Superior temporal gyrus (tissue), 1 donor: Measurements from ENCODE around the gene GNAQ.

Source experiments
- DNase-seq: peaks from one replicate; pipeline ENCODE4 v3.0.0-alpha.2; 2016; ENCODE audit errors: extremely low spot score

GNAQ gene

DNA sequence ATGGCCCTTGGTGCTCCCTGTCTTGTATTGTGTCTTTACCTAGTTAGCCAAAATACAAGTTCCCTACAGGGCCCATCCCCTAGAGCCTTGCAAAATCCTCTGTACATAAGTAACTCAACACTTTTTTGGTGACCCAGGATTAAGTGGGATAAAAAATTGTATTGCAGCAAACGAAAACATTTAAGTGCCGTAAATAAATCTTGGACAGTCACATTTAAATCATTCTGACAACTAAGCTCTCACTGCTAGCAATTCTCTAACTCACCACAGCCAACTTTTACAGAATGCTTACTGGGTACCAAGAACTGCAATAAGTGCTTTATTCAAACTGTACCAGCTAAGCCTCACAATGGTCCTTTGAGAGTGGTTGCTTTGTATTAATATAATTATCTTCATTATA, 56.6 kb downstream of the GNAQ start:
- DNase-seq, result no peak

DNA sequence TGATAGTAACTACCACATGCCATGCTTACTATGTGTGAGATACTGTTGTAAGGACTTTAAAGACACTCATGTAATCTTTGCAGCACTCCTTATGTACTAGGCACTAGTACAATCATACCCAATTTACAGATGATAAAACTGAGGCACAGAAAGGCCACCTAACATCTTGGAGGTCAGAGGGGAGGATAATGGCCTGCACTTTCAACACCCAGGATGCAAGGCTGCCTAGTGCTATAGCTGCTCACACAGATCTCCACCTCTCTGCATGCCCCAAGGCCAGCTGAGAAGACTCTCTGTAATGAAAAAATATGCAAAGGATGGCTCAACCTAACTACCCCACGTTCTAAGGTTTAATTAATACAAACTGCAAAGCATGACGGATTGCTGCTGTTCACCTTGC, 57.2 kb downstream of the GNAQ start:
- no peak for DNase-seq

DNA sequence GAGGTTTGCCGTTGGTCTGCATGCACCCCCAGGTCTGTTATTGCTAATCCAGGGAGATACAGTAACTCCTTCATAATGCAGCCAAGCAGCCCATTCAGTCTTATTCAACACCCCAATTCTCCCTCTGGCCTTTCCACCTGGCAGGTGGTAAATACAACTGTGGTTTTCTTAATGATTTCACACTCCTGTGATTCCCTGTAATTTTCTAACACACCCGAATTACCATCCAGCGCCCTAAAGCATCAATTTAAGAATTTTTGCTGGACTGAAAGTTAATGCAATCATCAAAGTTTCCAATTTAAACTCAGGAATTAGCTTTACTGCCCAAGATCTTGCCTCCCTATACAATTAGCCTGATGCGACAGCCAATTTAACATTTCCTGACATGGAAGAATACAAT, 62.5 kb downstream of the GNAQ start:
- no peak for DNase-seq

DNA sequence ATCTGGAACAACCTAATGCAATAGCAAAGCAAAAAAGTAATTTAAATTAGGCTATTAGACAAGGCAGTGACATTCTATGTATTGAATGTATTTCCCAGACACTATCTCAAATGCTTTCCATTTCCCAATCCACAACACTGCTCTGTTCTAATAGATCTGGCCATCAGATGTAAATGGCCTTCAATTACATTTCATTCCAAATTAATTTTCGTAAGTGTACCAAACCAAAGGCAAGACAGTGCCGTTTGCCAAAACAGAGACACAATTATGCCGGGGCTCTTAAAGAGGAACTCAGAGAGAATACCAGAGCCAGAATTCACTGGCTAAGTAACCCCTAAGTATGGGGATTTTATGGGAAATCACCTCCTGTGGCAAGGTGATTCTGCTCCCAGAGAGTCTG, 63.1 kb downstream of the GNAQ start:
- no peak for DNase-seq

DNA sequence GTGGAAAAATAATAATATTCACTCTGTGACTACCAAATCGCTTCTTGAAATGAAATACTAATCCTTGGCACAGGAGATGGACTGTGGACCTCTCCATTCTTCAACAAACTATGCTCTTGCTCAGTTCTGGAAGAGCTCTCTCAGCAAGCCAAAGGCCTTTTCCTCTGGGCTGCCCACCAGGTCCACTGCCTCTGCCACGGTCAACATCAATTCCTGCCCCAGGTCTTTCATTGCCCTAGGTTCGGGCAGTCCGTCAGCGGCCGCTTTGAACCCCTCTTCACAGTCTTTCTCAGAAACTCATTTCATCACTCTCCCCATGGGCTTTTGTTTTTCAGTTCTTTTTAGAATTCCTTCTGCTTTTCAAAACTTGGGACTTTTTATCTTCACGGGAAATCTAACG, 64.9 kb downstream of the GNAQ start:
- DNase-seq, result no peak

DNA sequence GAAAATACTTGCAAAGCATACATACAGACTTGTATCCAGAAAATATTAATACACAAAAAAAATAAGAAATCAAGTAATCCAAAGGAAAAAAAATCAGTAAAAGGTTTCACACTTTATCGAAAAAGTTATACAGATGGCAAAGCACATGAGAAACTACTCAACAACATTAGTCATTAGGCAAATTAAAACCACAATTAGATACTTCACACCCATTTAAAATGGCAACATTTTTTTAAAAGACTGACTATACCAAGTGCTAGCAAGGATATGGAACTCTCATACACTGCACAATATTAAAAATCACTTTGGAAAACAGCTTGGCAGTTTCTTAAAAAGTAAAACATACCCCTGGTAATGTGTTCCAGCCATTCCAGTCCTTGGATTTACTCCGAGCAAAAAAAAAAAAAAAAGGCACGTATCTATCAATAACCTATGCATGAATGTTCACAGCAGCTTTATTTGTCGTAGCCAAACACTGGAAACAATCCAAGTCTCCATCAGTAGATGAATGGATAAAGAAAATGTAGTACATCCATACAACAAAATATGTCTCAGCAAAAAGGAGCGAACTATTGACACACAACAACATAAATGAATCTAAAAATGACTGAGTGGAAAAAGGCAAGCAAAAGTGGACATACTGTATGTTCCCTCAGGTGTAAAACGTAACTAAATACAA, 66.0 kb downstream of the GNAQ start:
- no peak for DNase-seq

DNA sequence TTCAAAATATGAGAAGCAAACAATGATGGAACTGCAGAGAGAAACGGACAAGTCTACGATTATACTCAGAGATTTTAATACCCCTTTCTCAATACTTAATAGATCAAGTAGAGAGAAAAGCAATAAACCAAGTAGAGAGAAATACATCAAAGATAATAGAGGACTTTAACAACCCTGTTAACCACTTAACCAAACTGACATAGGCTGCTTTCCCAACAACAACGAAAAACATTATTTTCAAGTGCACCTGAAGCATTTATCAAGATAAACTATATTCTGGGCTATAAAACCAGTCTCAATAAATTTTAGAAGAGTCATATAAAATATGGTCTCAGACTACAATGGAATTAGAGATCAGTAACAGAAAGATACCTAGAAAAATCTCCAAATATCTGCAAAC, 67.4 kb downstream of the GNAQ start:
- no peak for DNase-seq

DNA sequence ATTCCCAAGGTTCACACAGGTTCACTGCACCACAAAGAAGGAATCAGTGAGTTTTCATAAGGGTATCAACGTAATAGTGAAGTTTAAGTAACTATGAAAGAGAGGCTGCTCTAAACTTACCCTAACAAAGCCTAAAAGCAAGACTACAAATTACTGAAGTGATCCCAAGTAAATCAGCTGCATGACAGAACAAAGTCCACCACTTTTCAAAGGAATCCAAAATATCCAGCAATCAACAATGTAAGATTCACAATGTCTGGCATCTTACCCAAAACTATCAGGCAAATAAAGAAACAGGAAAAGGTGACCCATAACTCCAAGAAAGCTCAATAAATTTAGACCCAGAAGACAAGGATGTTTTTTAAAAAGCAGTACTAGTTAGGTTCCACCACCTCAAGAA, 70.1 kb downstream of the GNAQ start:
- no peak for DNase-seq

DNA sequence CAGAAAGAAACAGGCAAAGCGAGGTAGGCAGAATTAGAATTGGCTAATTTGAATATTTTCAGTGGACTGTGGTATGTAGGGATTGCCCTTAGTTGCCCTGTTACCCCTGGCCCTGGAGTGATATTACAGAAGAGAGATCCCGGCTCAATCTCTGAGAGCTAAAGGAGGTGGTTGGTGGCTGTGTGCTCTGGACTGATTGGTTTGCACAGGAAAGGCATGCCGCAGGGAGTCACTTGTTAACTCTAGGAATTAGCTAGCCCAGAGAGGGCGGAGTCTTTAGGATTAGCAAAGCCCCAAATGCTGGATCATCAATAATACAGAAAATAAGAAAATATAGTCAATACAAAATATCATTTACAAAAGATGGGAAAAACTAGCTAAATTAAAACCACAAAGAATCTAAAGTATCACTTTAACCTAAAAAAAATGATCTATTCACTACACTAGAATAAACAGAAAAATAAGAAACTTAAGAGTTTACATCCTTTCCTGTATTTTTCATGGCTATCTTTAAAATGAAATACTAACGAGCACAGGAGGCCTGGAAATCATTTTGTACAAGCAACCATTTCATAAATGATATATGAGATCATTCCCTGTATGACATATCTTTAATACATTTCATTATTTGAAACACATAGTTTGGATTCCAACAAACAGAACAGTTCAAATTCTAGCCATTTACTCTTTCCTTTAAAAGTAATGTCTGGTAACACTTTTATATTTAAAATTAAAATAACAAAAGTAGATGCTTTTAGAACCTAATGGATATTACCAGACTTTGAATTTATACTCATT, 71.1 kb downstream of the GNAQ start:
- DNase-seq, result no peak

DNA sequence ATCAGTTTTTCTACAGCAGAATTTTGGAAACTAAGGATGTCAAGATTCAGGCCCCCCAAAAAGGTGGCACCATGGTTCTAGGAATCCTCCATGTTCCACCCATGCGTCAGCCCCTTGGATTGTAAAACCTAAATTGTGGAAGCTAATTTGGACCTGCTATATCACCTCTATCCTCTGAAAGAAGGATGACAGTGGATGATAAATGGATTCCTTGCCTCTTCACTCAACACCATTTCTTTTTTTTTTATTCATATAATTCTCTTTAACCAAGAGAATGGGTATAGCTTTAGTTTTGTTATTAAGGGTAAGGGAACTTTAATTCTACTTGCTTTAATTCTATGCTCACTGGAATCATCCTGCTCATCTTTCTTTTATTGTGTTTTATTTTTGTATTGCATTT, 71.8 kb downstream of the GNAQ start:
- DNase-seq, result no peak

DNA sequence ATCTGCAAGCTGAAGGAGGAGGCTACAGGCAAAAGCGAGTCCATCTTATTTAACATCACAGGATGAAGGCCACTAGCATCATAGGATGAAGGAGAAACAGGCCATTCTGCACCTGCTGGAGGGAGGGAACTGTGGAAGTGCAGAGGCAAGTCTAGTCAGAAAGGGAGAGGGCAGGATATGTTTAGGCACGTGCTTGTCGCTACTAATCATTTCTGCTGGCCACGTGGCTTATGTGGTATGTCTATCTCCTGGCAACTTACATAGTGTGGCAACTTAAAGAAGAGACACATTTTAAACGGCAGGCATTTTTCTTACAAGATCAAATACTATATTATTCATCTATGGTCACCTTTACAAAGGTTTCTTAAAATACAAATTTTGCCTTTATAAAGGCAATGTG, 74.0 kb downstream of the GNAQ start:
- no peak for DNase-seq

DNA sequence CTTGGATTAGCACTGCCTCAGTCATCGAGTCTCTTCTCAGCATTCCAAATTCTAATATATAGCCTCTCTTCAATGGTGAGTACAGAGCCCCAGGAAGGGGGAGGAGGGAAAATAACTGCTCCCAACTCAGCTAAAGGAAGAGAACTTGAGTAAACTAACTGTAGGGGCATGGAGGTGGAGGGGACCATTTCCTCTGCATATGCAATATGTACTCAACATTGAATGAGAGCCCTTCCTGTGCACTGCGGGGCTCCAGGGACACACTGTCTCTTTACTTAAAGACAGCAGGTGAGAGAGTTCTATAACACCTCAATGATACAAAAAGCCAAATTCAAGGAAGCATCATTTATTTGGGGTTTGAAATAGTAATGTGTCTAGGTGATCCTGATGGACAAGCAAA, 75.1 kb downstream of the GNAQ start:
- no peak for DNase-seq

DNA sequence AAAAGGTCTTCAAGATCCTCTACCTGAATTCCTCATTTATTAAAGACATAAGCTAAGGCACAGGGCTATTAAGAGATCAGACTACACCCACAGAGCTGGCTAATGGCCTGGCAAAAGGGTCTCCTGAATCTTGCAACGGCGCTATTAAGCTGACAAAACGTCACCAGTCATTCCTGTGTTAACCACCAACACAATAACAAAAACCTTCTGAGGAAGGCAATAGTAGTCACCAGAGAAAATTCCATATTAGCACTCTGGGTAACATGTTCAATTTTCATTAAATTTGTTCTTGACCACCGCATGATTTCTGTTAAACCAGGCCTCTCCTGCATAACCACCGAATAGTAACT, 77.0 kb downstream of the GNAQ start:
- DNase-seq, result no peak

DNA sequence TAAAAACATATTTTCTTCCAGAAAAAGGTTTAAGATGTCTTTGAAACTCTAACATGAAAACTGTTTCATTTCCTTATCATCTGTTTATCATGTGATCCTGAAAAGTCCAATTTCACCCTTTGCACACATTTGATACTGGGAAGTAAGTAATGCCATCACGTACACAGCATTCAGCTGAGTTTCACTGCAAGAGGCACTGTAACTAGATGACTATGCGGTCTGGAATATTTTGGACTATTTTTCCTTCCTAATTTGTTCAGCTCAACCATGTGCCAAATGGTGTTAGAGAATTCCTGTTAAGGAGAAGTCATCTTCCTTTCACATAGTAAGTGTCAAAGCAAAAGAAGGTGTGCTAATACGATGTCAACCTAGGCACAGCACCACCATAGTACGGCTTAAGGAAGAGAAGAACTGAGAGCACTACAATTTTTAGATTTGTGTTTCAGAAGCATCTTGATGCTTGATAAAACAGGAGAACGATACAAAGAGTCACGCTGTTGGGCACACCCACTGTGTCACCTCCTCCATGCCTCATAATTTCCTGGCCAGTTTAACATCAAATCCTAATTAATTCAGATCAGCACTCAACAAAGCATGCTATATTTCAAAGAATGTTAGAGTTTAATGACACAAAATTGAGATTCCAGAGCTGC, 77.5 kb downstream of the GNAQ start:
- no peak for DNase-seq

DNA sequence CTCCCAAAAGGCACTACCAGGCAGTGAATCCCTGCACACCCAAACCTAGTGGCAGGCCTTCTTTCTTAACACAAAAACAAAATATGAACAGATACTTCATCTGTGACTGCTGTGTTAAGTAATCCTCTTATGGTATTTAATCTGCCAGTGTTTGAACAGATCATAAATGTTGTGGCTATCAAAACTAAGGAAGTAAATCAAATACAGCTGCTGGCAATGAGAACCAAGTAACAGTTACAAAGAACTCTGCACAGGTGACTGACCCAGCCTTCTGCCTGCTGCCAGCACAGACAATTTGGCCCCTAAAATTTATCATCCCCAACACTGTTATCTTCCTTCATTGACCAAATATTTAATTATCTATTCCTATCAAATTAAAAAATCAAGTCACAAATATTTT, 78.0 kb downstream of the GNAQ start:
- no peak for DNase-seq

DNA sequence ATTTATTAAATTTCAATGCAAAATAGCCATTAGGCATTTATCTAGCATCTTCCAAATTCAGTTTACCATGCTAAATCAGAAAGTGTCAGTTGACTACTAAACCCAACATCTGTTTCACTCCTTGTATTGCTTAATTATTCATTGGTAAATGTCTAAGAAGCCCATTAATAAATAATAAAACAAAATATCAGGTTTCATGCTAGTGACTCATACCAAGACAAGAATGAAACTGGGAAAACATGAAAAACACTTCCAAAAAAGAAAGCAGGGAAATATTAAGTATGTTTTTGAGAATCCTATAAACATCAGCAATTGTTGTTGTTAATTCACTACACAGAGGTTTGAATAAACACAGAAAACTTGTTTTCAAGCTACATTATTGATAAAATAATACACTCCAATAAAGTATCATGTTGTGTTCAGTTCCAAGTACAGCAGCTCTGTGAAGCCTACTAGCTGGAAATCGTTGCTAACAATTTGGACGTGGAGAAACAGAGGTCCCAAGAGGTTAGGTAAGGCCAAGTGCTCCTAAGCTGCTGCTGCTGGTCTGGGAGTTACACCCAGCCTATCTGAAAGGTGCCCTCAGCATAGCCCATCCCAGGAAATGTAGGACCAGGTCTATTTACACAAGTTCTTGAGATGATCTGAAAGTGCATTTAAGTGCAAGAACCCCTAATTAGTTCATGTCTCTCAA, 78.8 kb downstream of the GNAQ start:
- no peak for DNase-seq

DNA sequence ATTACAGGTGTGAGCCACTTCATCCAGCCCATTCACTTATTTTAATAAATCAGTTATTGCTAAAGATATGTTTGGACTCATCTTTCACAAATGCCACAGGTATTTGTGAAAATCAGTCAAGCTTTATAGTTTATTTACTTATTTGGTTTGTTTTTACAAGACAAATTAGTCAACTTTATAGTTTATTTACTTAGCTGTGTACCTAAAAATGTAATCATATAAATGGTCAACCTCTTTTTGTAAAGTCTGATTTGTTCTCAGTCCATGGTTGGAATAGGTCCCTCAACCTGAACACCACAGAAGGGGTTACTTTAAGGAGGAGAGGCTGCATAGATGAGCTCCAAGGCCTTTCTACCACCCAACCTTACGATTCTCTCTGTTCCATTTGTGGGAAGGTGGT, 80.2 kb downstream of the GNAQ start:
- DNase-seq, result no peak

DNA sequence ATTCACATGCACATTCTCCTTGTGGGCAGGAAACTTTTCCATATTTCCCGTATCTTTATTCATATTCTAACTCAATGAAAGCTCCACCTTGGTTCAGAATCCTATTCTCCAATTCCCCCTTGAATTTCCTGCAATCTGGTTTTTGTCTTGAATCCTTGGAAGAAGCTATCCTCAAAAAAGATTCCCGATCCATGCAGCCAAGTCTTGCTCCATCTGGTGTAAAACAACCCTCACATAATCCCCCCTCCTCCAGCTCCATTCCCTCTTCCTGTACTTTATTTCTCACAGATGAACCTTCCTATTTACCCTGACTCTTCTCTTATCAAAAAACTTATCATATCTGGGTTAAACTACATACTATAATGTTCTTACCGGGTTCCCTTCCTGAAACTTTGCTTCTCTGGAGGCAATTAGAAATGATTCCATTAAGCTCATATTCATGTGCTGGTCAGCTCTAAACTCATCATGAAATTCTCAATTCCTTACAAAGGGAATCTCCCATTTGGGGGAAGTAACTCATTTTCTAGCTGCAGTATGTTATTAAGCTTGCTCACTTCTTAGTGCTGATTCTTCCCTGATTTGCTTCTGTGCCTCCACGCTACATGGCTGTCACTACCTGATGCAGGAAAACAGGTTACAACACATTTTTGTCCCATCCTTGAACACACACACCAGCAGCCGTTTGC, 81.7 kb downstream of the GNAQ start:
- no peak for DNase-seq

DNA sequence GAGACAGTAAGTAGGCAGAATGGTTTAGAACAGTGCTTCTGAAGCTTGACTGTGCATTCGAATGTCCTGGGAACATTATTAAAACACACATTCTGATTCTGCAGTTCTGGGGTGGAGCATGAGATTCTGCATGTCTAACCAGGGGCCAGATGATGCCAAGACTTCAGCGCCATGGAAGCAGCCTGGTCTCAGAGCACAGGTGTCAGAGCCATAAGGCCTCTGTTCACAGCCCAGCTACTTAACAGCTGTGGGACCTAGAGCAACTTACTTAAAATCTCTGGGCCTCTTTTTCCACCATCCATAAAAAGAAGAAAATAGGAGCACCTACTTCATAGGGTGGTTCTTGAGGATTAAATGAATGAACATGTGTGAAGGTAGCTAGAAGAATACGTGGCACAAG, 84.0 kb downstream of the GNAQ start:
- DNase-seq, result no peak

DNA sequence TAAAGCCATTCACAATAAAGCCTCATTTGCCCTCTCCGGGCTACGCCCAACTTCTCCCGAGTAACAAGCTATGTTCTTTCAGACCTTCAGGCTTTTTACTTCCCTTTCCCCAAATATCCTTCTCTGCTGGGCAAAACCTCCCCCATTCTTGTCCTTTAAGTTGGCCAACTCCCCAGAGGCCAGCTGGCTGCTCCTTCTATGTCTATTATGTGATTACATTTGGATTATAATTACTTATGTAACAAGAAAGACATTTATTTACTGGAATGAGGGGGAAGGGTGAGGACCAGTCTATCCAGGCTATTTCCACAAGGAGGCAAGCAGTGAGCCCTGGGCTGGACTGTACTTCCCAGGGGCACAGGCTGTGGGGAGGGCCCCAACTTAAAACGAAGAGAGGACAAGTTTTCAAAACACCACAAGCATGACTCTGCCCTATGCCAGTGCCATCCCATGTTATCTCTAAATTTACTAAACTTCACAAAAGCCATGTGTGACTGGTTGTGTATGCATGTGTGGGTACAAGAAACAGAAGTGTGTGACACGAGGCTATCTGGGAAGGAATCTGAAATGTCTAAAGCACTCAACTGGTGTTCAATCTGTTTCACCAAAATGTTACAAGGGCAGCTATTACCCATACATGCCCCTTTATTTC, 84.5 kb downstream of the GNAQ start:
- no peak for DNase-seq

DNA sequence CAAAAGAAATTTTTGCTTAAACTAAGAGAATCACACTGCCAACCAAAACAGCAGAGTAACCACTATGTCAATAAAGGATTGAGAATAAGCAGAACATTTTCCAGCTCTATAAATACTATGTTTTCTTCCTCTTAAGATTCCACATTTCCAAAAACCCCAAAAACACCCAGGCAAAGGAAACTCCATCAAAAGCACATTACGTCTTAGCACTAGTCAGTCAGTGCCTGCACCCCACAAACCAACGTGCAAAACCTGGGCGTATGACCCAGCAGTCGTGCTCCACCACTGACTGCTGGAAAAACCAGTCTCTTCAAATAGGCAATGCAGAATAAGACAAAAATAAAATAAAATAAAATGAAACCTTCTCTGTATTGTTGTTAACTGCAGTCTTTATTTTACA, 85.3 kb downstream of the GNAQ start:
- no peak for DNase-seq

DNA sequence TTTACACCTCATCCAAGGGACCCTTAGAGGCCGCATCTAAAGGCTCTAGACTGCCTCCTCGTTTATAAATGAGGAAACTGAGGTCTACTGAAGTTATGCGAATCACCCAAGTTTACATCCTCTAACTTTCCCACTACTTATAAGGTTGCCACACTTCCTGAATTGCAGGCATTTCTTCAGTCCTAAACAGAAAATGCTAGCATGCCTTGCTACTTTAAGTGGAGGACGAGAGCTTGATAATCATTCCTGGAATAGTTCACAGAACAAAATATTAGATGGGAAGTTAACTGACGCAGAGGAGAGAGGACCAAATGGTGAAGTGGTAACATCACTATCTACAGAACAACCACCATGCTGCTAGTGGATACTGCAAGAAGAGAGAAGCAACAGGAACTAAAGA, 85.8 kb downstream of the GNAQ start:
- no peak for DNase-seq
